ENCODE measurements around the gene CDH26.

DNA sequence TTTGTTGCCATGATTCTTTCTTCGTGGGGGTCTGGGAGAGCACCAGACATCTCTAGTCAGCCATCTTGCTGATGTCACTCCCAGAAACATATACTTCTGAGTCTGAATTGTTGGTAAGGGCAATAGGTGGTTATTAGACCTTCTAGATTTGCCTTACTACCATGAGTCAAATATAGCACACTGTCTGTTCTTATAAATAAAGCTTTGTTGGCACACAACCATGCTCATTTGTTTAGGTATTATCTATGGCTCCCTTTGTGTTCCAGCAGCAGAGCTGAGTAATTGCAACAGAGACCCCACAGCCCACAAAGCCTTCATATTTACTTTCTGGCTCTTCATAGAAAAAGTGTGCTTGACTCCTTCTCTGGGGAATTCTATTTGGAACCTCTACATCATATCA is 62.9 kb downstream of the CDH26 start:
- TF ChIP-seq, protein P1, sequence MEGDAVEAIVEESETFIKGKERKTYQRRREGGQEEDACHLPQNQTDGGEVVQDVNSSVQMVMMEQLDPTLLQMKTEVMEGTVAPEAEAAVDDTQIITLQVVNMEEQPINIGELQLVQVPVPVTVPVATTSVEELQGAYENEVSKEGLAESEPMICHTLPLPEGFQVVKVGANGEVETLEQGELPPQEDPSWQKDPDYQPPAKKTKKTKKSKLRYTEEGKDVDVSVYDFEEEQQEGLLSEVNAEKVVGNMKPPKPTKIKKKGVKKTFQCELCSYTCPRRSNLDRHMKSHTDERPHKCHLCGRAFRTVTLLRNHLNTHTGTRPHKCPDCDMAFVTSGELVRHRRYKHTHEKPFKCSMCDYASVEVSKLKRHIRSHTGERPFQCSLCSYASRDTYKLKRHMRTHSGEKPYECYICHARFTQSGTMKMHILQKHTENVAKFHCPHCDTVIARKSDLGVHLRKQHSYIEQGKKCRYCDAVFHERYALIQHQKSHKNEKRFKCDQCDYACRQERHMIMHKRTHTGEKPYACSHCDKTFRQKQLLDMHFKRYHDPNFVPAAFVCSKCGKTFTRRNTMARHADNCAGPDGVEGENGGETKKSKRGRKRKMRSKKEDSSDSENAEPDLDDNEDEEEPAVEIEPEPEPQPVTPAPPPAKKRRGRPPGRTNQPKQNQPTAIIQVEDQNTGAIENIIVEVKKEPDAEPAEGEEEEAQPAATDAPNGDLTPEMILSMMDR (conservative IDR thresholded peaks at IDR 0.05; ENCODE audit: low read length) = no peak
- no peak for TF ChIP-seq EZH2phosphoT487 (IDR thresholded peaks at IDR 0.05; ENCODE audit: borderline replicate concordance, low read depth, low read length)

All from OCI-LY7 (cell line).